Left ventricle myocardium inferior (tissue), 1 donor: Measurements from ENCODE around the gene RPL6. TPM values are rescaled to one million over a fixed set of nuclear protein-coding genes. Genes with fewer than 3 reads are reported as not detected.

Source experiments
- total RNA-seq: library from RNA; stranded (reverse); fragmentation: NEBNext Ultra II Directional; extraction: Animal tissue kit (Norgen Biotek cat#: 25700); gene quantifications from one replicate; pipeline ENCODE4 v1.2.1, GENCODE V29; 2021
- donor health status: DM: no; HTN: yes; CAD: no; lungs with severe emphysema.

RPL6 gene
- total RNA-seq, 1 donor from 2014 or later: 572 TPM

Other genes starting within 250 kb of the RPL6 start
- gene HECTD4, start 27.2 kb downstream of the RPL6 start, total RNA-seq: 23.4 TPM
- gene PTPN11, start 9.3 kb upstream of the RPL6 start, total RNA-seq: 139 TPM